ENCODE results near the gene GALNT10.

DNA sequence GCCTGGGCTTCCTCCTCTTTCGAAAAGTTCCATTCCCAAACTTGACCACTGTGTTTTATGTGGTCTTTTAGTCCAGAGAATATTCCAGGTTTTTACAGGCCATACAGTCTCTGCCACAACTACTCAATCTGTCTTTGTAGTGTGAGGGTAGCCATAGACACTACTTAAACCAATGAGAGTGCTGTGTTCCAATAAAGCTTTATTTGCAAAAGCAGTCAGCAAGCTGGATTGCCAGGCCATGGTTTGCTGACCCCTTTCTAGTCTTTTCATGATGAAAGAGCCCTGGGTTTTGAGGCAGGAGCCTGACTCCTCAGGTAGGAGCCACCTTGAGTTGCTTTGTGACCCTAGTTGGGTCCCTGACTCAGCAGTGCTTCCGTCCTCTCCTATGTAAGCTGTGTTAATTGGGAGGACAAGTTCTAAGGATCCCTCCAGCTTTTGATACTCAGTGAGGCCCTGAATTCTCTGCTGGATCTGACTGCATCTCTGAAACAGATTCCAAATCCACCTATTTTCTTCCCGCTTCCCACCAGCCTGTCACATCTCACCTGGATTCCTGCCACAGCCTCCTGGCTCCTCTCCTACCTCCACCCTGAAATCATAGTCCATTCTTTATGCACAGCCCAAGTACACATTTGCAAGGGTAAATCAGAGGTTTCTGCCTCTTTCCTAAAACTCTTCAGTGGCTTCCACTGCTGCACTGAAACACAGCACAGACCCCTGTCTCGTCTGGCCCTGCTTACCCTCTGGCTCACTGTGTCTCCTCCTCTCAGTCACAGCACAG lies 13.5 kb downstream of the GALNT10 start:
- TF ChIP-seq, protein P1, sequence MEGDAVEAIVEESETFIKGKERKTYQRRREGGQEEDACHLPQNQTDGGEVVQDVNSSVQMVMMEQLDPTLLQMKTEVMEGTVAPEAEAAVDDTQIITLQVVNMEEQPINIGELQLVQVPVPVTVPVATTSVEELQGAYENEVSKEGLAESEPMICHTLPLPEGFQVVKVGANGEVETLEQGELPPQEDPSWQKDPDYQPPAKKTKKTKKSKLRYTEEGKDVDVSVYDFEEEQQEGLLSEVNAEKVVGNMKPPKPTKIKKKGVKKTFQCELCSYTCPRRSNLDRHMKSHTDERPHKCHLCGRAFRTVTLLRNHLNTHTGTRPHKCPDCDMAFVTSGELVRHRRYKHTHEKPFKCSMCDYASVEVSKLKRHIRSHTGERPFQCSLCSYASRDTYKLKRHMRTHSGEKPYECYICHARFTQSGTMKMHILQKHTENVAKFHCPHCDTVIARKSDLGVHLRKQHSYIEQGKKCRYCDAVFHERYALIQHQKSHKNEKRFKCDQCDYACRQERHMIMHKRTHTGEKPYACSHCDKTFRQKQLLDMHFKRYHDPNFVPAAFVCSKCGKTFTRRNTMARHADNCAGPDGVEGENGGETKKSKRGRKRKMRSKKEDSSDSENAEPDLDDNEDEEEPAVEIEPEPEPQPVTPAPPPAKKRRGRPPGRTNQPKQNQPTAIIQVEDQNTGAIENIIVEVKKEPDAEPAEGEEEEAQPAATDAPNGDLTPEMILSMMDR (IDR thresholded peaks at IDR 0.05; ENCODE audit: borderline replicate concordance, extremely low read depth, low read length, poor library complexity, severe bottlenecking), result no peak
- no peak for TF ChIP-seq EZH2 (IDR thresholded peaks at IDR 0.05; ENCODE audit: borderline replicate concordance, low read depth, low read length, severe bottlenecking)
